Globus pallidus (tissue), 1 donor: ENCODE measurements around the gene GLRX3.
"Not testable (repeated sequence)": the region's sequence is repeated elsewhere in the genome, so short reads cannot be mapped to it uniquely, and the experiment has no call there.

Experiments used
- DNase-seq: peaks from one replicate; pipeline ENCODE4 v3.0.0-alpha.2; 2015; ENCODE audit warnings: low spot score

GLRX3 gene

DNA sequence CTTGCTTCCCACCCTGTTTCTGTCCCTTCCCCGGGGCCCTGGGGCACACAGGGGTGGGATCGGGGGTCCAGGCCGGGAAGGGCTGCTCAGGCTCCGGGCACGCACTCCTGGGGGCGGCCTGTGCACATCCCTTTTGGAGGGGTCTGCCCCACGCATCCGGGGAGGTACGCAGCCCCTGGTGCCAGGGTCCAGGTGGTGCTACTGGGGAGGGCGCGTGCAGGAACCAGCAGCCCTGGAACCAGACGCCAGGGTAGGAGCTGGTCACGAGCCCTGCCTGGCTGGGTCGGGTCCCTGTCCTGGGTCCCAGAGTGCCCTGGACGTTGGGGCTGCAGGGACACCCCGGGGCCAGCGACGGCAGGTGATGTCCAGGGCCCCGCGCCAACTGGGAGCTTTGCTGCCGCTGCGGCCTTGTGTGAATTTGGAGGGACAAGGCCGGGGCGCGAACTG lies 53.4 kb downstream of the GLRX3 start:
- DNase-seq = no peak

DNA sequence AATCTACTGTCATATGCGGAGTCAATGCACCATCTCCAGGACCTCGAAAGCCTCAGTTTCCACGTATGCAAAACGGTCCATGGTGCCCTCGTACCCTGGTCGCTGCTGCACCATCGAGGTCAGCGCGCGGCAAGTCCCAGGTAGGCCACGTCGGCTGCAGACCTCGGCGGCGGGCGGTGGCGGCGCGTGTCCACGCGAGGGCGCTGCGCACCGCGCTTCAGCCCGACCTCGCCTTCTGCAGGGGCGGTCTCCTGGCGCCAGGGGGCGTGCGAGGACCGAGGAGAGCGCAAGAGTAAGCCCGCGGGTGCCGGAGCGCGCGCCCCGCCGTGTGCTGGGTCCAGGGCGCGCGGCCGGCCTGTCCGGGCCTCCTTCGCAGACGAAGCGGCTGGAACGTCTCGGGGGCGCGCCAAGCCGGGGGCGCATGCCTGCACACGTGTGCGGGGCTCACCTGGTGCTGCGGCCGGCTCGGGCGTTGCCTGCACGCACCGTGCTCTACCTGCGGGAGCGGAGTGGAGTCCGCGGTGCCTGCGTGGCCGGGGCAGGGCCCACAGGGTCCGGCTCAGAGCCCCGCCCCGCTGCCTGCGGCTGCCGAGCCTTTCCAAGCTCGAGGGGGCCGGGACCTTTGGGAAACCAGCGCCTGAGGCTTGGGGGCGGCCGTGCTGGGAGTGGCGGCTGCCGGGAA lies 54.0 kb downstream of the GLRX3 start:
- peak; percentile 72 for DNase-seq

DNA sequence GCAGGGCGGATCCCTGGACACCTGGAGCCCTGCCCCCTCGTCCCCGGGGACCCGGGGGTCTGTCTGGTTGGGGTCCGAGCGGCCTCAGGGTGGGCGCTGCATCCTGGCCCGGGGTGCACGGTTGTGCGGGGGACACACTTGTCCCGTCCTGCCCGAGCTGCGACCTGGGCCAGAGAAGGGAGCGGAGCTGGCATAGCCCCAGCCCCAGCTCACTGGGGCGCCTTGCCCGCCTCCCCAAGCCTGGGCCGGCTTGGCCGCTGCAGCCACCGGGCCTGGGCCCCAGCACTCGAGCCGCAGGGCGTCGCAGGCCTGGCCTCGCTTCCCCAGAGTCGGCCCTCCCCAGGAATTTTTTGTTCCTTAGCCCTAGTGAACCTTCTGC lies 54.5 kb downstream of the GLRX3 start:
- no peak for DNase-seq

- DNase-seq = no peak
Observed at GRCh38 chr10:130191380-130191779, 55.2 kb downstream of the GLRX3 start.

- DNase-seq = no peak
Observed at GRCh38 chr10:130192276-130192848, 56.2 kb downstream of the GLRX3 start.

DNA sequence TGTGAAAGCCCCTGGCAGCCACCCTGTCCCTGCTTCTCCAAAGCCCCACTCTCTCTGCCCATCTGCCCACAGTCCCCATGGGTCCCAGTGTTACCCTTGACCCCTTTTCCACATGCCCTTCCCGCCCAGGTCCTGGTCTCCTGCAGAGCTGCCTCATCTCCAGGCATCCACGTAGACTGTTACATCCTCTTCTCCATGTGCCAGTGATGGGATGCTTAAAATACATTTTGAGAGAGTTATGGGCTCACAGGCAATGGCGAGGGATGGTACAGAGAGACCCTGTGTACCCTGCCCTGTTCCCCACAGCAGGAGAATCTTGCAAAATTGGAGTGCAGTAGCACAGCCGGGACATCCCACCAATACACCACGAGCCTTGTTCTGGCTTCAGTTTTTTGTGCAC lies 56.8 kb downstream of the GLRX3 start:
- DNase-seq = no peak

- DNase-seq = no peak
Observed at GRCh38 chr10:130193493-130194193, 57.5 kb downstream of the GLRX3 start.

DNA sequence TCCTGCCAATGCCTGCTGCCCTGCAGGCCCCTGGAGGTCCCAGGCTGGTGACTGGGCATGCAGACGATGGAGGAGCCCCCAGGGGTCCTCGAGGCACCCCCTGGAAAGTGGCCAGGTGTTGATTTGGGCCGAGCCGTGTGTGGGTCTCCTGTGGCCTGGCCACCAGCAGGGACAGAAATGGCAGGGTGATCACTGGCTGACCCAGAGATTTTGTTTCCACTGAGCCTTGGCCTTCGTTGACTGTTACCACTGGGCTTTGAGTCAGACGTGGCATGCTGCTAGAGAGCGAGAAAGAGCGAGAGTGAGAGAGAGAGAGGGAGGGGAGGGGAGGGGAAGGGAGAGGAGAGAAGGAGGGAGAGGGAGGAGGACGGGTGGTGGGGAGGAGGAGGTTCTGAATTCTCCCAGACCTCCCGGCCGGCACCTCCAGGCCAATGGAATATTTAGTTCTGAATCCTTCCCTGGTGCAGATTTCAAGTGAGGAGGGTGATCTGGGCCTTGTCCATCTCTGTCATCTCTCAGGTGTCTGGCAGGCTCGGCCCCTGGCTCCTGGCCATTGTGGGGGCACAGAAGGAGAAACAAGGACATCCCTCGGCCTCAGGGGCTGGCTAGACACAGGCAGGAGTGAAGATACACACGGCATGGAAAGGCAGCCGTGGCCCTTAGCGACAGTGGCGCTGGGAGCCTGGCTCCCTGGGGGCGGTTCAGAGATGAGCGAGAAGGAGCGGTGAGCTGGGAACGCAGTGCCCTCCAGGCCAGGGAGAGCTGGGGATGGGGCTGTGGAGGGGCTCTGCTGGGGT lies 58.2 kb downstream of the GLRX3 start:
- DNase-seq = no peak

DNA sequence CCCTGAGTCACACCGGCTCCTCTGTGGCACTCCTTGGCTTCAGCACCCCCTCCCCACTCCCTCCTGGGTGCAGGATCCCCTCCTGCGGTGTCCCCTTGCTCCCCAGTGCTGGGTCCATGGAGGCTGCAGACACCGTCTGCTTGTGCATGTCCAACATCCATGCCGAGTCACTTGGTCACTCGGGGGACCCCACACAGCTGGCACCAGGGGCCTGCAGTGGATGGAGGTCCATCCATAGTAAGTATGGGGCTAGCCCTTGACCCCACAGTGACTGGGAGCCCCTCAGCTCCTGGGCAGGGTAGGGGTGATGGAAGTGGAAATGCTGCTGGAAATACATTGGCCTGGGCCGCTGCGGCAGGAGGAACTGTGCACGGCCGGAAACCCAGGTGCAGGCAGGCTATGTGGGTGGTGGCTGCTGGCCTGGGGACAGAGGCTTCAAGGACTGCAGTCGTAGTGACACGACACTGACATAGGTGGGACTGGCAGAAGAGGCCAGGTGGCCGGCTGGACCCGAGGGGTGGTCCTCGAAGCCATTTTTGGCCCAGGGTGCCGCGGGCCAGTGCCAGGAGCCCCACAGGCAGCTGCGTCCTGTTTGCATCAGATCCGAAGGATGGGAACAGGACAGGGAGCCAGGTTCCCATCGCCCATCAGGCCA lies 58.9 kb downstream of the GLRX3 start:
- no peak for DNase-seq

DNA sequence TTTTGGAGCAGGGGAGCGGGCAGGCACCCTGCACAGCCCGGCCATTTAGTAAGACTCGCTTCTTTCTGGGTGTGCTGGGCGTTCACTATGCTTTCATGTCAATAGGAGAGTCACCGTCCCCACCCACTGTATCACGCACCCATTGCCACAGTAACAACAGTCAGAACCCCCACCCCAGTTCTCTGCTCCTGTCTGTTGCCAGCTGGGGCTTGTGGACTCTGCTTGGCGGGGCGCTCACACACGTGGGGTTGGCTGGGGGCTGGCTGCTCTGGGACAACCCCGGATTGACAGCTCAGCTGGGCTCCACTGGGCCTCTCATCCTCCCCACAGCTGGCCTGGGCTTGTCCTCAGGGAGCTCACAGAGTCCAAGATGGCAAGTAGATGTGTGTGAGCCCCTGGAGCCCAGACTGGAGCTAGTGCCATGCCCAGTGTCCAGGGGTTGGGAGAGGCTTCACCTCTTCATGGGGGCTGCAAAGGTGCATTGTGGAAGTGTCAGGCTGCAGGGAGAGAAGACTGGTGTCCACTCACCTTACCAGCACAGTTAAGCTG lies 59.6 kb downstream of the GLRX3 start:
- DNase-seq = no peak

- no peak for DNase-seq
Observed at GRCh38 chr10:130196511-130197487, 60.6 kb downstream of the GLRX3 start.

GRCh38 chr10:130198651-130199050 lies 62.5 kb downstream of the GLRX3 start:
- DNase-seq = no peak

DNA sequence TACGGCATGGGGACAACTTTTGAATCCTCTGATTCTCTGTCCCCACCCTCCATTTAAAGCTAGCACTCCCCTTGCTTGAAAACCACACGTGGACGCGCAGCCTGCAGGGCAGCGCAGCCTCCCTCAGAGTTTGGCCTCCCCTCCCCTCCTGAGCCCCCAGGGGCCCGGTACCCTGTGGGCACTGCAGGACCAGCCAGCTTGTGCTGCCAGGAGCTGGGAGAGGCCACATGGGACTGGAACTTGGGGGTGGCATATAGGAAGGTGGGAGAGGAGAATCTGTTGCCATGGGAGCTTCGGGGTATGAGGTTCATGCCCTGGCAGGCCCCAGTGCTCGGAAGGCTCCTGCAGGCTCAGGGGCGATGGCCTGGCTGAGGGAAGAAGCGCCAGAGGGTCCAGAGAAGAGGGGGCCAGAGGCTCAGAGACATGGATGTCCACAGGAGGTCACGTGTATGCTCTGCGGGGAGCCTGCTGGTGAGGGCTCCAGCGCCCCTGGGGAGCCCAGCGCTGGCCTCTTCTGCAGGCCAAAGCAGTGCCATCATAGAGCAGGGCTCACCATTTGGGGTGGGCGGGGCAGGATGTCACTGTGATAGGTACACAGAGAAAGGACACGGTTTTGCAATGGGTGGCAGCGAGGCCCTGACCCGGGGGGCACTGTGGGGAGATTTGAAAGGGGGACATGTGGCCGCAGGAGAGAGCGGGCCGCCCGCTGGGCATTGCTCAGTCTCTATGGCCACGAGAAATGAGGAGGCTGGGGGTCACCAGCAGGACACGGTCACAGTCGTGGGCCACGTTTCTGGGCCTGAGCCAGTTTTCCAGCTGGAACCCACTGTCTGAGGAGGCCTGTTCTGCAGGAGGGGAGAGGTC lies 64.2 kb downstream of the GLRX3 start:
- DNase-seq = no peak

GRCh38 chr10:130201043-130201380 lies 64.8 kb downstream of the GLRX3 start:
- DNase-seq = no peak

DNA sequence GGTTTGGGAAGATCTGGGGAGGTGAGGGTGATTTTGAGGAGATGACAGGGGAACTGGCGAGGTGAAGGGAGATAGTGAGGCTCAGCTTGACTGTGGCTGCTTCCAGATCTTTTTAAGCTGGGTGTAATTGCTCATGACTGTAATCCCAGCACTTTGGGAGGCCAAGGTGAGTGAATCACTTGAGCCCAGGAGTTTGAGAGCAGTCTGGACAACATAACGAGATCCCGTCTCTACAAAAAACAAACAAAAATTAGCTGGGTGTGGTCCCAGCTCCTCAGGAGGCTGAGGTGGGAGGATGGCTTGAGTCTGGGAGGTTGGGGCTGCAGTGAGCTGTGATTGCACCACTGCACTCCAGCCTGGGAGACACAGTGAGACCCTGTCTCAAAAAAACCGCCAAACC lies 66.0 kb downstream of the GLRX3 start:
- DNase-seq = not testable (repeated sequence)

DNA sequence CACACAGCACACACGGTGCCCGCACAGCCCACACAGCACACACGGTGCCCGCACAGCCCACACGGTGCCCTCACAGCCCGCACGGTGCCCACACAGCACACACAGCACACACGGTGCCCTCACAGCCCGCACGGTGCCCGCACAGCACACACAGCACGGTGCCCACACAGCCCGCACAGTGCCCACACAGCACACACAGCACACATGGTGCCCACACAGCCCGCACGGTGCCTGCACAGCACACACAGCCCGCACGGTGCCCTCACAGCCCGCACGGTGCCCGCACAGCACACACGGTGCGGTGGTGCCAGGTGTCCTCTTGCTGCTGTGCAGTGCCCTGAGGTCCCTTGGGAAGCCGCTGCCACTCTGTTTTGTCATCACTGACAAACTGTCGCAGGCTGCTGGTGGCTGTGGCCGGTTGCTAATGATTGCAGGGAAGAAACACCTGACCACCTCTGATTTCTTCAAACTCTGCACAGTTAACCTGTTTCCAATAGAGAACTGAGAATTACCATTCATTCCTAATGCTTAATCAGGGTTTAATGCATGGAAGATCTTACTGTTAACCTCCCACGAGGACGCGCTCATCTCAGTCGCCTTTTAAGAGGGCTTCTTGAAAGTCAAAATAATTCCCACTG lies 66.9 kb downstream of the GLRX3 start:
- DNase-seq = no peak

DNA sequence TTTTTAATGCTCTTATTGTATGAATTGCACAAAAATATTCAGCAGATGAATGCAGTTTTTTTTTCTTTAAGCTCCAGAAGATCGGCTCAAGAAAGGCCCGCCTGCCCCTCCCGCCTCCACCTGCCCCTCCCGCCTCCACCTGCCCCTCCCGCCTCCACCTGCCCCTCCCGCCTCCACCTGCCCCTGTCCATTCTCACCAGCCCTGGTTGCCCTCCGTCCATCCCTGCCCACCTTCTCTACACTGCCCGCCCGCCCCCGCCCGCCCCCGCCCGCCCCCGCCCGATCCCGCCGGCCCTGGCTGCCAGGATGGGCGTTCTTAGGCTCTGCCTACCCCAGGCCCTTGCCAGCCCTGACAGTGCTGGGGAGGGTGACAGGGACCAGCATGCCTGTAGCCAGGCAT lies 67.4 kb downstream of the GLRX3 start:
- no peak for DNase-seq

DNA sequence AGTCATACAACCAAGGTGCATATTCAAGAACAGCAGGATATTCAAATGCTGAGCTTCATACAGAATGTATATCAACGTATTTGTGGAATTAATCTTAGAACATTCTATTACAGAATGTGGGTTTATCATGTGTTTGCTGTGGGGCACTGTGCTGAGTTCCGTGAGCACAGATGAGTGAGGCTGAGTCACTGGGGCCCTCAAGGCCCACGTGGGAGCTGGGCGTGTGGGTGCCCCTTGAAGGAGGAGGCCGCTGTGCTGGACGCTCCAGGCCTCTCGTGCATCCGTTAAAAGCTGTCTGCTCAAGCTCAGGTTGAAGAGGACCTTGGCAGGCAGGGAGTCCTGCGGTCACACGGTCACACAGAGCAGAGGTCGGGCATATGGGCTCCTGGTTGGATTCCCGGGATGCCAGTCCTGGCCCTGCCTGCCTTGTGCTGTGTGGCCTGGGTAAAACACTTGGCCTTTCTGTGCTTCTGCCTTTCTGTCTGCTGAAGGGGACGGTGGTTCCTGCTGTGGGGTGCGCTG lies 70.1 kb downstream of the GLRX3 start:
- no peak for DNase-seq

- DNase-seq = no peak
Observed at GRCh38 chr10:130207205-130207604, 71.0 kb downstream of the GLRX3 start.
